ENCODE data around the gene CRYBB2.

- TF ChIP-seq POLR2A (IDR thresholded peaks at IDR 0.05; ENCODE audit: low read depth, low read length) (no peak), POLR2AphosphoS5 (IDR thresholded peaks at IDR 0.05; ENCODE audit: low read depth, low read length) (no peak), TAF1 (IDR thresholded peaks at IDR 0.05; ENCODE audit: borderline replicate concordance, low read depth, low read length) (no peak)
Measured at GRCh38 chr22:25177895-25178294, 41.5 kb upstream of the CRYBB2 start.

Measured in GM12892 (cell line).